ENCODE results near the gene PCBD2.

GRCh38 chr5:134993161-134993560 is 88.2 kb downstream of the PCBD2 start:
- TF ChIP-seq, protein P1, sequence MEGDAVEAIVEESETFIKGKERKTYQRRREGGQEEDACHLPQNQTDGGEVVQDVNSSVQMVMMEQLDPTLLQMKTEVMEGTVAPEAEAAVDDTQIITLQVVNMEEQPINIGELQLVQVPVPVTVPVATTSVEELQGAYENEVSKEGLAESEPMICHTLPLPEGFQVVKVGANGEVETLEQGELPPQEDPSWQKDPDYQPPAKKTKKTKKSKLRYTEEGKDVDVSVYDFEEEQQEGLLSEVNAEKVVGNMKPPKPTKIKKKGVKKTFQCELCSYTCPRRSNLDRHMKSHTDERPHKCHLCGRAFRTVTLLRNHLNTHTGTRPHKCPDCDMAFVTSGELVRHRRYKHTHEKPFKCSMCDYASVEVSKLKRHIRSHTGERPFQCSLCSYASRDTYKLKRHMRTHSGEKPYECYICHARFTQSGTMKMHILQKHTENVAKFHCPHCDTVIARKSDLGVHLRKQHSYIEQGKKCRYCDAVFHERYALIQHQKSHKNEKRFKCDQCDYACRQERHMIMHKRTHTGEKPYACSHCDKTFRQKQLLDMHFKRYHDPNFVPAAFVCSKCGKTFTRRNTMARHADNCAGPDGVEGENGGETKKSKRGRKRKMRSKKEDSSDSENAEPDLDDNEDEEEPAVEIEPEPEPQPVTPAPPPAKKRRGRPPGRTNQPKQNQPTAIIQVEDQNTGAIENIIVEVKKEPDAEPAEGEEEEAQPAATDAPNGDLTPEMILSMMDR (IDR thresholded peaks at IDR 0.05; ENCODE audit: control extremely low read depth in 1 of 3, insufficient read depth in 1 of 3, low read depth in 1 of 3, low read length in 3 of 3), result no peak
- TF ChIP-seq CREB1 (IDR thresholded peaks at IDR 0.05), result no peak
- no peak for TF ChIP-seq FOSL1 (IDR thresholded peaks at IDR 0.05; ENCODE audit: insufficient read depth, low read depth, low read length)
- TF ChIP-seq EP300 (IDR thresholded peaks at IDR 0.05; ENCODE audit: borderline replicate concordance in 1 of 2, low read depth in 2 of 2, low read length in 2 of 2), result no peak
- TF ChIP-seq EZH2 (IDR thresholded peaks at IDR 0.05; ENCODE audit: low read depth, low read length, severe bottlenecking), result no peak
- no peak for TF ChIP-seq RAD21 (IDR thresholded peaks at IDR 0.05 in 1 of 2, conservative IDR thresholded peaks at IDR 0.05 in 1 of 2; ENCODE audit: low read depth in 2 of 2, low read length in 2 of 2)
- TF ChIP-seq, protein P2, sequence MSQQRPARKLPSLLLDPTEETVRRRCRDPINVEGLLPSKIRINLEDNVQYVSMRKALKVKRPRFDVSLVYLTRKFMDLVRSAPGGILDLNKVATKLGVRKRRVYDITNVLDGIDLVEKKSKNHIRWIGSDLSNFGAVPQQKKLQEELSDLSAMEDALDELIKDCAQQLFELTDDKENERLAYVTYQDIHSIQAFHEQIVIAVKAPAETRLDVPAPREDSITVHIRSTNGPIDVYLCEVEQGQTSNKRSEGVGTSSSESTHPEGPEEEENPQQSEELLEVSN (IDR thresholded peaks at IDR 0.05), result no peak
- no peak for TF ChIP-seq YY1 (IDR thresholded peaks at IDR 0.05; ENCODE audit: low read depth, low read length)
- no peak for TF ChIP-seq SIN3A (conservative IDR thresholded peaks at IDR 0.05 in 1 of 2, IDR thresholded peaks at IDR 0.05 in 1 of 2; ENCODE audit: low read depth in 1 of 2, low read length in 2 of 2)
